BJ (cell line): Measurements from ENCODE around the gene RALGDS. TPM values are rescaled to one million over a fixed set of nuclear protein-coding genes. Genes with fewer than 3 reads are reported as not detected.

Experiments used
- CTCF ChIA-PET: fragments of 350-600 bp; formaldehyde crosslinking; extraction: SDS; loops from one replicate; lab custom pipeline; 2021; ENCODE audit warnings: antibody characterized with exemption, inconsistent platforms; lab: Yijun Ruan, JAX
- POLR2A ChIA-PET: fragments of 300-600 bp; sonication (Branson Sonifier 250); formaldehyde crosslinking; extraction: SDS; loops from one replicate; lab custom pipeline; 2021; ENCODE audit warnings: antibody characterized with exemption; lab: Charles Lee
- DNase-seq: peaks from one replicate; pipeline ENCODE4 v3.0.0-alpha.2; 2011; ENCODE audit warnings: low read depth
- H3K27me3 ChIP-seq: 2 replicates; pipeline ENCODE4 v1.6.0; 2011; ENCODE audit warnings: low read length; ENCODE audit not compliant: control insufficient read depth, insufficient read depth
- H3K36me3 ChIP-seq: 2 replicates; pipeline ENCODE4 v1.5.1; 2011; ENCODE audit warnings: low read length; ENCODE audit not compliant: control insufficient read depth, insufficient read depth
- H3K4me3 ChIP-seq: 2 replicates; pipeline ENCODE4 v1.5.1; 2011; ENCODE audit warnings: low read depth, mild to moderate bottlenecking, control low read depth, low read length
- polyA plus RNA-seq: library from polyadenylated mRNA; depleted of rRNA; stranded (reverse); fragments of >200 nt; gene quantifications from 2 replicates; pipeline ENCODE4 v1.2.3, GENCODE V29; 2011
- TF ChIP-seq, protein P1 (sequence below): IDR thresholded peaks from 2 replicates; pipeline ENCODE4 v1.5.1; 2011; ENCODE audit warnings: low read depth, mild to moderate bottlenecking, control low read depth, inconsistent platforms, low read length, moderate library complexity; ENCODE audit not compliant: insufficient read depth

Gene RALGDS
- polyA plus RNA-seq, 1 experiment, result 25.1 TPM

DNA sequence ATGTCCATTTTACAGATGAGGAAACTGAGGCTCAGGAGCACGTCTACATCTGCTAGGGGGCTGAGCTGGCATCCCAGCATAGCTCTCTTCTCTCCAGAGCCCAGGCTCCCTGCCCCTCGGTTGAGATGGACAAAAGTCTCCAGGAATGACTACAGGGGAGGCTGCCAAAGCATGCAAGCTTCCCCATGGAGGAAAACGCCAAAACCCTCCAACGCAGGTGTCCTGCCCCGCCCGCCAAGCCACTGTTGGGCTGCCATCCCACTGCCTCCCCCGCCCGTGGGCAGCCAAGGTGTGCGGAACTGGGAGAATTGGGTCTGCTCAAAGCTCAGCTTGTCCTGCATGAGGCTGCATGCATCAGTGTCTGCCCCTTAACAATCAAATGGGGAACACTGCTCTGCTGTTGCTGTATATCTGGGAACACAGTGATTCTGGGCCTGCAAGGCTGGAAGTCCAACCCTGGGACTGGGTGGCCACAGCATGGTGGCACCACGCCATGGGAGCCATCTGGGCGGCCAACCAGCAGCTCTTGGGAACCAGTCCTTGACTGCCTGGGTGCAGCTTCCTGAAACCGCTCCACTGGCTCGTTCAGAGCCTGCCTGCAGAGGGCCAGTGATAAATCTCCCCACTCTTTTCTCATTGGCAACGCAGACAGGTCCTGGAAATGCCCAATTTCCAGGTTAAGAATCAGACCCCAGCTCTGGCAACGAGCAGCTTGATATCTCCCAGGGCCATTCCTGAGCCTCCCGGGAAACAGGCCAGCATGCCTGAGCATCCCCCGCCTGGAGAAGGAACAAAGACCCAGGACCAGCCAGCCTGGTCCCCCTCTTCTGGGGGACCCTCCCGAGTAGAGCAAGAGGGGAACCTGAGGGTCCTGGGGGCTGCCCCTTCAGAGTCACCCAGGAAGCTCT lies 3.5 kb downstream of the RALGDS start:
- ChIA-PET POLR2A (no interaction called here), CTCF (interaction anchor here (0.9 to 25.9 kb wide), 5 partner anchors 16 to 95 kb away, joined by 3 to 505 read pairs (median 6); no protein-coding TSS in a partner anchor)
- TF ChIP-seq, protein P1, sequence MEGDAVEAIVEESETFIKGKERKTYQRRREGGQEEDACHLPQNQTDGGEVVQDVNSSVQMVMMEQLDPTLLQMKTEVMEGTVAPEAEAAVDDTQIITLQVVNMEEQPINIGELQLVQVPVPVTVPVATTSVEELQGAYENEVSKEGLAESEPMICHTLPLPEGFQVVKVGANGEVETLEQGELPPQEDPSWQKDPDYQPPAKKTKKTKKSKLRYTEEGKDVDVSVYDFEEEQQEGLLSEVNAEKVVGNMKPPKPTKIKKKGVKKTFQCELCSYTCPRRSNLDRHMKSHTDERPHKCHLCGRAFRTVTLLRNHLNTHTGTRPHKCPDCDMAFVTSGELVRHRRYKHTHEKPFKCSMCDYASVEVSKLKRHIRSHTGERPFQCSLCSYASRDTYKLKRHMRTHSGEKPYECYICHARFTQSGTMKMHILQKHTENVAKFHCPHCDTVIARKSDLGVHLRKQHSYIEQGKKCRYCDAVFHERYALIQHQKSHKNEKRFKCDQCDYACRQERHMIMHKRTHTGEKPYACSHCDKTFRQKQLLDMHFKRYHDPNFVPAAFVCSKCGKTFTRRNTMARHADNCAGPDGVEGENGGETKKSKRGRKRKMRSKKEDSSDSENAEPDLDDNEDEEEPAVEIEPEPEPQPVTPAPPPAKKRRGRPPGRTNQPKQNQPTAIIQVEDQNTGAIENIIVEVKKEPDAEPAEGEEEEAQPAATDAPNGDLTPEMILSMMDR, result no peak
- Histone ChIP-seq H3K36me3 (peaks cover 1% of the 10 kb centered on the region; the same call in 1 of the 2 replicates), H3K27me3 (no peaks in the 10 kb centered on the region), H3K4me3 (no peak overlapping the region)
- no peak for DNase-seq

DNA sequence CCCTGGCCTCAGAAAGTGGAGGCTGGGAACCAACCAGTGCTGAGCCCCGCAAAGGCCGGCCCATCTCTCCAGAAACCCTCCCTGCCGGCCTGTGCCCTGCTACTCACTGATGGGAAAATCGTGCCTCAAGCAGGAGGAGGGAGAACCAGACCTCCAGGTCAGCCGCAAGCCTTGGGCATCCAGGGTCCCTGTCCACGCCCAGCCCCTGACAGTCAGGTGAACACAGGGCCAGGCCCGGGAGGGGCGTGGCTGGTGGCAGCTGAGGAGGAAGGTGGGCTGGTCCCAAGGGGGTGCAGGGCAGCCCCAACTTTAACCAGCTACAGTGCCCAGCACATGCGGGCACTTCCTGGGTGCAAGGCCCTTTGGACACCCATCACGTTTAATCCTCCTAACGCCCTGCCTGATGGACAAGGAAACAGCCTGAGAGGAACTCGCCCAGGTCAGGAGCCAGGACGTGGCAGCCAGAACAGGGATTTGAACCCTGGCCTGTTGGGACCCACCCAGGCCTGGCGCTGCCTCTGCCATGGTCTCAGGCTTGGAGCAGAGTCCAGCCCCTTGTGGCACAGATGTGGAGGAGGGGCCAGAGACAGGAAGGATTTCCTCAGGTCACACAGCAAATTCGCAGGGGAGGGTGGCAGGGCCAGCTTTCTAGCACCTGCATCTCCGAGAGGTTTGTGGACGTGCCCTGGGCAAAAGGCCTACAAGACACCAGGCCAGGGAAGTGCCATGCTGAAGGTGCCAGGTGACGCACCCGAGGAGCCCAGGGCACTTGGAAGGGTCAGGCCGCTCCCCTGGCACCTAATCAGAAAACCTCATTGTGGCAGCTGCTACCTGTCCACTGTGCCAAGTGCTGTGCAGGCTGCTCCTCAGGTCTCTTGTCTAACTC lies 4.5 kb downstream of the RALGDS start:
- Histone ChIP-seq H3K4me3 (no peak overlapping the region), H3K27me3 (no peaks in the 10 kb centered on the region), H3K36me3 (peaks cover 1% of the 10 kb centered on the region)
- ChIA-PET CTCF (interaction anchor here (1.7 to 25.9 kb wide), 4 partner anchors 15 to 68 kb away, joined by 5 to 505 read pairs (median 40); no protein-coding TSS in a partner anchor), POLR2A (no interaction called here)
- DNase-seq, result no peak
- TF ChIP-seq, protein P1, result no peak

DNA sequence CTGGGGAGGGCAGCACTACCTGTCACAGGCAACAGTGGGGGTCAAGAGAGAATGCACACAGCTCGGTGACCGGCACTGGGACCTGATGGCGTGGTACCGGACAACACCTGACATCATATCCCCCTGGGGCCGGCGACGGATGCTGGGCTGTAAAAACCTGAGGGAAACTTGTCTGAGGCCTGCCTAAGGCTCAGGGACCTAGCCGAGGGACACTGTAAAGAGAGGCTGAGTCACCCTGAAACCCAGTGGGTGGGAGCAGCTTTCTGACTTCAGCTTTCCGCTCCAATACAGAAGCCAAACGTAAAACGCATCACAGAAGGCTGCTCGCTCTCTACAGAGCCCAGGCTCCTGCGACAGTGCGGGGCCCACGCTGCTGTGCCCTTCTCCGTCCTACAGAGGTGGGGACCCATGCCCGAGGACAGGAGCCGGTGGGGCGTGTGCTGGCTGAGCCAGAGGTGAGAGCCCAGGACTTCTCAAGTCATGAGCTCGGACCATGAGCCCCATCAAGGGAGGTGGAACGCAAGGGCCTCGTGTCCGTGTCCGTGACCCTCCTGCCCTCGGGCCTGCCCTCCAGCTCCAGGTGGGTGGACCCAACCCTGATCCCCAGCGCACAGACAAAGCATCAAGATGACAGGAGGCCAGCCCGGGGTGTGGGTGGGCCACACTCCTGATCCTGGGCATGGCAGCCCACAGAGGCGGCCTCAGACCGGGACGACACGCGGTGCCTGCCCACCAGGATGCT lies 5.3 kb downstream of the RALGDS start:
- Histone ChIP-seq H3K4me3 (no peak overlapping the region), H3K36me3 (peaks cover 2% of the 10 kb centered on the region), H3K27me3 (no peaks in the 10 kb centered on the region)
- DNase-seq, result no peak
- TF ChIP-seq, protein P1, result no peak
- POLR2A ChIA-PET, result no interaction called here
- CTCF ChIA-PET, result interaction anchor here (0.8 to 25.9 kb wide), 3 partner anchors 14 to 67 kb away, joined by 3 to 505 read pairs (median 74); no protein-coding TSS in a partner anchor

DNA sequence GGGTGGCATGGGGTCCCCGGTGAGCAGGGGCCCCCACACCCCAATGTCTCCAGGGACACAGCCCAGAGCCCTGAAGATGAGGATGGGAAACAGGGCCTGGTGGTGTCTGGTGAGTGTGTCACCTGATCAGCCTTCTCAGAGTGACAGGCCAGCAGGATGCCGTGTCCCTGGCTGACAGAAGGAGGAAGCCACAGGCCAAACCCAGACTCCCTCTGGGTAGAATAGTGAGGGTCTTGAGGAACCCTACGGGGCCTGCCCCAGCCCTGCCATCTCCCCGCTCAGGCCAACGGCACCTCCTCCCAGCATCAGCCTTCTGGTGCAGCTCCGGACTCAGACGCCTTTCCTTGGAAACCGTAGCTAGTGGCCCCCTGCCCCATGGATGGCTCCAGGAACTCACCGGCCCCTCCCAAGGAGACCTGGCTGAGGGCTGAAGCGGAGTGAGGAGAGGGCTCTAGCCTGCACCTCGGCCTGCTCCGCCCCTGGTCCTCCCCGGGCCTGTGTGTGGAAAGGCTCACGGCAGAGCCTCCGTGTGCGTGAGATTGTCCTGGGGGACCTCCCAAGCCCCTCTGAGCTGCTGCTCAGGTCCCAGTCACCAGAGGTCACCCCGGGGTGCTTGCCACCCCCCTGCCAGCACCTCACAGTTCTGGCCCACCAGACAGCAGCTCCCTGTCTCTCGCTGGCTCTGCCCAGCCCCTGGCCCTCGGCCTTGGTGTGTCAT lies 6.0 kb downstream of the RALGDS start:
- ChIA-PET POLR2A (interaction anchor here (0.6 kb wide), 1 partner anchor 710 kb away, joined by 7 read pairs; no protein-coding TSS in a partner anchor), CTCF (interaction anchor here (0.8 to 25.9 kb wide), 6 partner anchors 10 to 93 kb away, joined by 3 to 505 read pairs (median 6); no protein-coding TSS in a partner anchor)
- no peak for DNase-seq
- Histone ChIP-seq H3K4me3 (no peak overlapping the region), H3K36me3 (peaks cover 5% of the 10 kb centered on the region), H3K27me3 (no peaks in the 10 kb centered on the region)
- TF ChIP-seq, protein P1, result no peak
